ENCODE data around the gene NF2.

NF2 gene

GRCh38 chr22:29704528-29705285, 101.3 kb downstream of the NF2 start:
- DNase-seq, result no peak

GRCh38 chr22:29705651-29706050, 102.2 kb downstream of the NF2 start:
- DNase-seq, result no peak

- DNase-seq, result no peak
Measured at GRCh38 chr22:29706486-29706885, 103.1 kb downstream of the NF2 start.

- peak; percentile 68 for DNase-seq
Measured at GRCh38 chr22:29707010-29707409, 103.6 kb downstream of the NF2 start.

GRCh38 chr22:29707471-29707870, 104.0 kb downstream of the NF2 start:
- DNase-seq, result no peak

- no peak for DNase-seq
Measured at GRCh38 chr22:29710193-29710592, 106.8 kb downstream of the NF2 start.

- no peak for DNase-seq
Measured at GRCh38 chr22:29710922-29711593, 107.6 kb downstream of the NF2 start.

GRCh38 chr22:29712119-29712518, 108.7 kb downstream of the NF2 start:
- no peak for DNase-seq

GRCh38 chr22:29713156-29713727, 109.8 kb downstream of the NF2 start:
- no peak for DNase-seq

- peak; percentile 68 for DNase-seq
Measured at GRCh38 chr22:29715240-29715639, 111.8 kb downstream of the NF2 start.

GRCh38 chr22:29715705-29716104, 112.3 kb downstream of the NF2 start:
- DNase-seq, result no peak

GRCh38 chr22:29716814-29717545, 113.5 kb downstream of the NF2 start:
- DNase-seq, result peak; percentile 82

- no peak for DNase-seq
Measured at GRCh38 chr22:29717789-29718188, 114.4 kb downstream of the NF2 start.

- DNase-seq, result no peak
Measured at GRCh38 chr22:29718949-29719898, 115.8 kb downstream of the NF2 start.

GRCh38 chr22:29719899-29720645, 116.6 kb downstream of the NF2 start, which contains the start of gene CABP7:
Gene CABP7, plus strand, starts transcription at chr22:29720003. Its CDS starts 422 bp downstream, at chr22:29720425.
- no peak for DNase-seq

GRCh38 chr22:29720811-29721323, 117.4 kb downstream of the NF2 start:
- DNase-seq, result no peak

GRCh38 chr22:29722151-29722550, 118.7 kb downstream of the NF2 start:
- no peak for DNase-seq

- DNase-seq, result no peak
Measured at GRCh38 chr22:29722587-29722986, 119.2 kb downstream of the NF2 start.

- no peak for DNase-seq
Measured at GRCh38 chr22:29723766-29724165, 120.3 kb downstream of the NF2 start.

GRCh38 chr22:29724843-29725242, 121.4 kb downstream of the NF2 start:
- no peak for DNase-seq

- no peak for DNase-seq
Measured at GRCh38 chr22:29726106-29726505, 122.7 kb downstream of the NF2 start.
